BLaER1 (cell line): ENCODE measurements around the gene TMEM52B.

ENCODE experiments used
- H3K27ac ChIP-seq: shearing (Covaris generic); formaldehyde crosslinking; 2 replicates; pipeline ENCODE4 v1.8.1; 2022
- H3K27me3 ChIP-seq: shearing (Covaris generic); formaldehyde crosslinking; 2 replicates; pipeline ENCODE4 v1.8.1; 2022
- H3K36me3 ChIP-seq: shearing (Covaris generic); formaldehyde crosslinking; 2 replicates; pipeline ENCODE4 v1.8.1; 2022
- H3K4me1 ChIP-seq: shearing (Covaris generic); formaldehyde crosslinking; 2 replicates; pipeline ENCODE4 v1.8.1; 2022
- H3K4me2 ChIP-seq: shearing (Covaris generic); formaldehyde crosslinking; 2 replicates; pipeline ENCODE4 v1.8.1; 2022
- H3K4me3 ChIP-seq: shearing (Covaris generic); formaldehyde crosslinking; 2 replicates; pipeline ENCODE4 v1.8.1; 2022
- H3K9ac ChIP-seq: shearing (Covaris generic); formaldehyde crosslinking; 2 replicates; pipeline ENCODE4 v1.8.1; 2022
- H3K9me3 ChIP-seq: shearing (Covaris generic); formaldehyde crosslinking; 2 replicates; pipeline ENCODE4 v1.8.1; 2022
- H4K20me1 ChIP-seq: shearing (Covaris generic); formaldehyde crosslinking; 2 replicates; pipeline ENCODE4 v1.8.1; 2022
- Cebpa-rat ChIP-seq: shearing (Covaris generic); IDR thresholded peaks from 2 replicates; pipeline ENCODE4 v1.8.1; 2022

TMEM52B gene

GRCh38 chr12:10236720-10237119, 57.9 kb downstream of the TMEM52B start:
- Histone ChIP-seq H3K9ac (no peak overlapping the region), H3K4me3 (no peak overlapping the region), H4K20me1 (no peaks in the 10 kb centered on the region), H3K4me2 (no peak overlapping the region), H3K27ac (no peak overlapping the region), H3K36me3 (peaks cover 6% of the 10 kb centered on the region; the same call in 1 of the 2 replicates), H3K4me1 (peaks cover 7% of the 10 kb centered on the region), H3K27me3 (no peaks in the 10 kb centered on the region), H3K9me3 (peaks cover 41% of the 10 kb centered on the region)
- TF ChIP-seq Cebpa-rat, result no peak

GRCh38 chr12:10238526-10238925, 59.7 kb downstream of the TMEM52B start:
- Histone ChIP-seq H3K9ac (no peak overlapping the region), H3K36me3 (peaks cover 6% of the 10 kb centered on the region; the same call in 1 of the 2 replicates), H3K9me3 (peaks cover 29% of the 10 kb centered on the region), H3K27ac (no peak overlapping the region), H3K27me3 (no peaks in the 10 kb centered on the region), H4K20me1 (no peaks in the 10 kb centered on the region), H3K4me1 (peaks cover 18% of the 10 kb centered on the region), H3K4me3 (no peak overlapping the region), H3K4me2 (no peak overlapping the region)
- TF ChIP-seq Cebpa-rat, result no peak

- H3K4me1 ChIP-seq, result peaks cover 26% of the 10 kb centered on the region
- H3K27me3 ChIP-seq, result no peaks in the 10 kb centered on the region
- H3K4me3 ChIP-seq, result no peak overlapping the region
- no peak overlapping the region for H3K4me2 ChIP-seq
- no peak for TF ChIP-seq Cebpa-rat
- H3K9ac ChIP-seq, result no peak overlapping the region
- H4K20me1 ChIP-seq, result no peaks in the 10 kb centered on the region
- H3K9me3 ChIP-seq, result peaks cover 9% of the 10 kb centered on the region
- no peaks in the 10 kb centered on the region for H3K36me3 ChIP-seq
- no peak overlapping the region for H3K27ac ChIP-seq
Observed at GRCh38 chr12:10241290-10241689, 62.5 kb downstream of the TMEM52B start.
